PC-3 (cell line): ENCODE measurements around the gene PVR. TPM values are rescaled to one million over a fixed set of nuclear protein-coding genes. Genes with fewer than 3 reads are reported as not detected.
A peak's percentile ranks its signal among the peaks of the same experiment; 100 is the strongest.

Experiments
- ATAC-seq: fragments of 200-7000 bp; cut with Tn5 transposase; 2 replicates; pipeline ENCODE4 v1.9.1; 2020; ENCODE audit warnings: mild to moderate bottlenecking, moderate library complexity
- BruUV-seq: library from RNA; stranded (reverse); fragments of 400-500 nt; replicated peaks from 2 replicates; lab custom pipeline; 2021; lab: Mats Ljungman, UMichigan
- CTCF ChIA-PET: fragments of 300-600 bp; sonication (Branson Sonifier 250); formaldehyde crosslinking; loops from one replicate; lab custom pipeline; 2022; ENCODE audit warnings: antibody characterized with exemption; lab: Charles Lee
- POLR2A ChIA-PET: fragments of 300-600 bp; sonication (Branson Sonifier 250); formaldehyde crosslinking; loops from one replicate; lab custom pipeline; 2022; ENCODE audit warnings: antibody characterized with exemption; ENCODE audit not compliant: unreplicated experiment; lab: Charles Lee
- DNase-seq: peaks from one replicate; pipeline ENCODE4 v3.0.0-alpha.2; 2015
- H2AFZ ChIP-seq: fragments of 300-600 bp; sonication (generic); 2 replicates; pipeline ENCODE4 v1.6.0; 2016; ENCODE audit warnings: antibody characterized with exemption, low read length
- H3F3A ChIP-seq: fragments of 300-600 bp; sonication (generic); one replicate; pipeline ENCODE4 v1.6.0; 2017; ENCODE audit warnings: antibody characterized with exemption, low read length, control low read depth, mild to moderate bottlenecking; ENCODE audit not compliant: unreplicated experiment
- H3K27ac ChIP-seq: fragments of 300-600 bp; sonication (generic); 2 replicates; pipeline ENCODE4 v1.5.1; 2016; ENCODE audit warnings: mild to moderate bottlenecking, low read length
- H3K27me3 ChIP-seq: fragments of 300-600 bp; sonication (generic); 2 replicates; pipeline ENCODE4 v1.6.1; 2016; ENCODE audit warnings: low read length, mixed read lengths
- H3K36me3 ChIP-seq: fragments of 300-600 bp; sonication (generic); 2 replicates; pipeline ENCODE4 v1.6.1; 2016; ENCODE audit warnings: low read depth, mixed run types, low read length, mixed read lengths
- H3K4me1 ChIP-seq: fragments of 300-600 bp; sonication (generic); 2 replicates; pipeline ENCODE4 v1.5.1; 2016; ENCODE audit warnings: low read length; ENCODE audit not compliant: insufficient read depth
- H3K4me2 ChIP-seq: fragments of 300-600 bp; sonication (generic); 2 replicates; pipeline ENCODE4 v1.6.0; 2016; ENCODE audit warnings: low read length
- H3K4me3 ChIP-seq: fragments of 300-600 bp; sonication (generic); 2 replicates; pipeline ENCODE4 v1.5.1; 2016; ENCODE audit warnings: mild to moderate bottlenecking, low read length, mixed read lengths
- H3K79me2 ChIP-seq: fragments of 300-600 bp; sonication (generic); 2 replicates; pipeline ENCODE4 v1.6.1; 2017; ENCODE audit warnings: low read length, mixed read lengths
- H3K9ac ChIP-seq: fragments of 300-600 bp; sonication (generic); 2 replicates; pipeline ENCODE4 v1.6.0; 2016; ENCODE audit warnings: mild to moderate bottlenecking, low read length
- H3K9me2 ChIP-seq: fragments of 300-600 bp; sonication (generic); replicated peaks from 2 replicates; pipeline ENCODE4 v1.6.1; 2016; ENCODE audit warnings: mixed run types, low read length, mixed read lengths
- H3K9me3 ChIP-seq: fragments of 300-600 bp; sonication (generic); 2 replicates; pipeline ENCODE4 v1.6.1; 2016; ENCODE audit warnings: low read length, mixed read lengths
- H4K20me1 ChIP-seq: fragments of 300-600 bp; sonication (generic); 2 replicates; pipeline ENCODE4 v1.6.1; 2016; ENCODE audit warnings: low read length, mixed read lengths
- CTCF ChIP-seq: fragments of 300-600 bp; sonication (generic); conservative IDR thresholded peaks from 2 replicates; pipeline ENCODE4 v1.5.1; 2017; ENCODE audit warnings: antibody characterized with exemption, low read depth, mild to moderate bottlenecking, low read length
- EZH2 ChIP-seq: fragments of 300-600 bp; sonication (generic); IDR thresholded peaks from one replicate; pipeline ENCODE4 v1.6.1; 2017; ENCODE audit warnings: antibody characterized with exemption, mild to moderate bottlenecking, low read length; ENCODE audit not compliant: unreplicated experiment
- EZH2phosphoT487 ChIP-seq: fragments of 300-600 bp; sonication (generic); IDR thresholded peaks from 2 replicates; pipeline ENCODE4 v1.6.1; 2018; ENCODE audit warnings: mild to moderate bottlenecking, antibody characterized with exemption, low read length, borderline replicate concordance
- intact Hi-C: fragments of 100-400 bp; cut with micrococcal nuclease; formaldehyde crosslinking; loops from 2 replicates; pipeline ENCODE4 v1.9.0; 2023
- total RNA-seq: library from RNA; depleted of rRNA; stranded (reverse); fragments of >200 nt; gene quantifications from 2 replicates; pipeline ENCODE4 v1.2.3, GENCODE V29; 2014

Gene PVR
- total RNA-seq, 1 experiment from 2014 or later = 75.3 TPM

DNA sequence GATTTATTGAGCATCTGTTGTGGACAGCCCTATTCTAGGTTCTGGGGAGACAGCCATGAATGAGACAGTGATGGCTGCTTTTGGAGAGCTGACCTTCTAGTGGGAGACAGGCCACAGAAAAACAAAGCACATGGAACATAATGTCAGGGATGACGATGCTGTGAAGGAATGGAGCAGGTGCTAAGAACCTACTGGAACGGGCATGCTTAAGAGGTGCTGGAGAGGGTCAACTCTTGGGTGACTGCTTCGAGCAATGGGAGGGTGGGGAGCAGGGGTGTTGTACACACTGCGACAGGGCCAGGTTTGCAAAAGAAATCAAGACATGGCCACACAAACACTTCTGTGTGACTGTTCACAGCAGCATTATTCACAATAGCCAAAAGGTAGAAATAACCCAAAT, 43.2 kb downstream of the PVR start:
- Histone ChIP-seq H3K36me3 (no peaks in the 10 kb centered on the region), H3K4me1 (peaks cover 25% of the 10 kb centered on the region), H4K20me1 (no peaks in the 10 kb centered on the region), H3K9me3 (no peaks in the 10 kb centered on the region), H3K9ac (no peak overlapping the region), H3K27me3 (no peaks in the 10 kb centered on the region), H2AFZ (no peak overlapping the region), H3K27ac (no peak overlapping the region), H3K9me2 (no peaks in the 10 kb centered on the region), H3F3A (no peaks in the 10 kb centered on the region), H3K4me2 (no peak overlapping the region), H3K79me2 (no peaks in the 10 kb centered on the region), H3K4me3 (no peak overlapping the region)
- ChIA-PET POLR2A (no interaction called here), CTCF (no interaction called here)
- no peak for ATAC-seq
- no peak for TF ChIP-seq CTCF
- TF ChIP-seq EZH2phosphoT487 = no peak
- no peak for TF ChIP-seq EZH2
- DNase-seq = no peak
- intact Hi-C loops = no loop called here
- BruUV-seq = no TSS peak

DNA sequence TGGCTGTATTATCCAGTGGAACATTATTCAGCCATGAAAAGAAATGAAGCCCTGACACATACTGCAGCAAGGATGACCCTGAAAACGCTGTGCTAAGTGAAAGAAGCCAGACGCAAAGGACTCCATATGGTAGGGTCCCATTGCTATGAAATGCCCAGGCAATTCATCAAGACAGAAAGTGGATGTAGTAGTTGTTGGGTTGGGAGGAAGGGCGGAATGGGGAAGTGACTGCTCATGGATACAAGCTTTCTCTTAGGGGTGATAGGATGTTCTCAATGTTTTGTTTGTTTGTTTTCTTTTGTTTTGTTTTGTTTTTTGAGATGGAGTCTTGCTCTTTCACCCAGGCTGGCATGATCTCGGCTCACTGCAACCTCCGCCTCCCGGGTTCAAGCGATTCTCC, 44.2 kb downstream of the PVR start:
- ChIA-PET CTCF (no interaction called here), POLR2A (no interaction called here)
- Histone ChIP-seq H2AFZ (no peak overlapping the region), H3K27ac (no peak overlapping the region), H4K20me1 (no peaks in the 10 kb centered on the region), H3K27me3 (no peaks in the 10 kb centered on the region), H3K4me1 (peaks cover 34% of the 10 kb centered on the region), H3F3A (no peaks in the 10 kb centered on the region), H3K79me2 (no peaks in the 10 kb centered on the region), H3K4me3 (no peak overlapping the region), H3K36me3 (no peaks in the 10 kb centered on the region), H3K9me2 (no peaks in the 10 kb centered on the region), H3K9me3 (no peaks in the 10 kb centered on the region), H3K4me2 (no peak overlapping the region), H3K9ac (no peak overlapping the region)
- DNase-seq = no peak
- intact Hi-C loops = no loop called here
- no peak for ATAC-seq
- TF ChIP-seq EZH2phosphoT487 = no peak
- no peak for TF ChIP-seq EZH2
- TF ChIP-seq CTCF = no peak
- no TSS peak for BruUV-seq

DNA sequence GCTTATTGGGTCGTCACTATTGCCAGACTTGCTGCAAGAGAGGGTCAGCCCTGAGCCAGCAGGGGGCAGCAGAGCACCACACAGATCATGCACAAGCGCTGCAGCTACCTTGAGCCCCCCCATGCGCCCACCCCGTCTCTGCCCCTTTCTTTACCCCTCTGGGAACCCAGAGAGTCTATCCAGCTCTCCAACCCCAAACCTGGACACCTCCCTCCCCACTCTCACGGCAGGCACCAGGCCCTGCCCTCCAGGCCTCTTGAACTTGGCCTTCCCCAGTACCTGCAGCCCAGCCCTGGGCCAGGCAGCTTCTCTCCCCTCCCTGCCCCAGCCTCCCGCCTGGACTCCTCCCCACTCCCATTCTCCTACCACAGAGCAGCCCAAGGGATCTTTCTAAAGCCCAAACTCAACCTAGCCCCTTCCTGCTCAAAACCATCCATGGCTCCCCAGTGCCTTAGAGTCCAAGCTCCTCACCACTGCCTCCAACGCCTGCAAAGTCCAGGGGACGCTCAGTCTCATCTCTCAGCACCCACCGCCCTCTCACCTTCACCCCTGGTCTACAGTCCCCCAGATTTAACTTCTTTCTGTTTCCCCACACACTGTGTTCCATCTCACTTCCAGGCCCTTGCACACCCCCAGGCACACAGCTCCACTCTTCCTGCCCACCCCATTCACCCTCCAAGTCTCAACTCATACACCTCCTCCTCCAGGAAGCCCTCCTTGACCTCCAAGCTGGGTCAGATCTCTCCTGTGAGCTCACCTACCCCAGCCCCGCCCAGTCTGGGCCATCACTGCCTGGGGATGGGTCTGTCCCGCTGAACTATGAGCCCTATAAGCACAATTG, 45.8 kb downstream of the PVR start:
- H2AFZ ChIP-seq = no peak overlapping the region
- ATAC-seq = peak; percentile 48
- H3K9me3 ChIP-seq = no peaks in the 10 kb centered on the region
- TF ChIP-seq EZH2phosphoT487 = no peak
- peak; percentile 79 for TF ChIP-seq CTCF
- H4K20me1 ChIP-seq = no peaks in the 10 kb centered on the region
- peak; percentile 64 for DNase-seq
- no peak overlapping the region for H3K4me3 ChIP-seq
- peaks cover 41% of the 10 kb centered on the region for H3K4me1 ChIP-seq
- 0 out of 2 replicates have a peak overlapping the region, but pooled peaks have one; percentile 31 for H3K4me2 ChIP-seq
- ChIA-PET POLR2A (no interaction called here), CTCF (interaction anchor here (0.6 to 2.2 kb wide), 4 partner anchors 34 to 81 kb away, joined by 6 to 8 read pairs (median 6); no protein-coding TSS in a partner anchor)
- no peaks in the 10 kb centered on the region for H3F3A ChIP-seq
- no peaks in the 10 kb centered on the region for H3K27me3 ChIP-seq
- no peak overlapping the region for H3K27ac ChIP-seq
- no peaks in the 10 kb centered on the region for H3K36me3 ChIP-seq
- H3K79me2 ChIP-seq = no peaks in the 10 kb centered on the region
- intact Hi-C loops = loop anchor here (1.0 kb wide), 1 partner anchor 81 kb away; no protein-coding TSS in a partner anchor
- H3K9me2 ChIP-seq = no peaks in the 10 kb centered on the region
- BruUV-seq = no TSS peak
- H3K9ac ChIP-seq = no peak overlapping the region
